ENCODE measurements around the gene CBR1. TPM values are rescaled to one million over a fixed set of nuclear protein-coding genes. Genes with fewer than 3 reads are reported as not detected.

CBR1 gene
- polyA plus RNA-seq, 2 donors = 102 to 207 TPM

Other genes with a start within 250 kb of the CBR1 start
- gene SETD4, start 9.5 kb upstream of the CBR1 start, polyA plus RNA-seq = 10 to 100 TPM in 1 of 2 donors, 1 to 10 TPM in 1; 9.1 to 13.7 TPM
- 10 to 100 TPM; 55.8 to 77.1 TPM for gene CBR3, start 65.1 kb downstream of the CBR1 start, polyA plus RNA-seq
- 10 to 100 TPM in 1 of 2 donors, 1 to 10 TPM in 1; 9.2 to 13.2 TPM for gene DOP1B, start 86.8 kb downstream of the CBR1 start, polyA plus RNA-seq

All from esophagus (tissue), 2 donors.